Measurements from ENCODE around the gene CCDC191.
A peak's percentile ranks its signal among the peaks of the same experiment; 100 is the strongest.

CCDC191 gene

GRCh38 chr3:114056130-114057010 lies at the start of gene CCDC191, which contains the start of gene QTRT2:
TSS of gene CCDC191 (minus strand) at chr3:114056526. CDS start at chr3:114056466, 60 bp downstream.
TSS of gene QTRT2 (plus strand) at chr3:114056737. CDS start at chr3:114065258, 8,521 bp downstream.
- DNase-seq: peak; percentile 99

DNA sequence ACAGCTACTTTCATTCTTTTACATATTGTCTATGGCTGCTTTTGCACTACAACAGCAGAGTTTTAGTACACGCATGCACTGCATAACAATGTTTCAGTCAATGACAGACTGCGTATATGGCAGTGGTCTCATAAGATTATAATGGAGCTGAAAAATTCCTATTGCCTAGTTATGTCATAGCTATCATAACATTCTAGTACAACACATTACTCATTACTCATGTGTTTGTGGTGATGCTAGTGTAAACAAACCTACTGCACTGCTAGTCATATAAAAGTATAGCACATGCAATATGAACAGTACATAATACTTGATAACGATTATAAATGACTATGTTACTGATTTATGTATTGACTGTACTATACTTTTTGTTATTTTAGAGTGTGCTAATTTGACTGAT lies 48.1 kb upstream of the CCDC191 start:
- no peak for DNase-seq

DNA sequence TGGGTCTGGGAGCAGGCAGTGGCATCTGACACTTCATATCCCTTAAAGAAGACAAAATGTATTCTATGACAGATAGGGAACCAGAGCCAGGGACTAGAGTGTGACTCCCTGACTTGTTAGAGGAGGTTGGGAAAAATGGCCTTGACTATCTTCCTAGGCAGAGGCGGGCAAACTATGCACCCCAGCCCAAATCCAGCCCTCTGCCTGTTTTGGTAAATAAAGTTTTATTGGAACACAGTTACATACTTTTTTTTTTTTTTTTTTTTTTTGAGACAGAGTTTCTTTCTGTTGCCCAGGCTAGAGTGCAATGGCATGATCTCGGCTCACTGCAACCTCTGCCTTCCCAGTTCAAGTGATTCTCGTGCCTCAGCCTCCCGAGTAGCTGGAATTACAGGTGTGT lies 47.5 kb upstream of the CCDC191 start:
- no peak for DNase-seq

- DNase-seq: no peak
Observed at GRCh38 chr3:114103181-114103580, 46.9 kb upstream of the CCDC191 start.

- no peak for DNase-seq
Observed at GRCh38 chr3:114101101-114101500, 44.8 kb upstream of the CCDC191 start.

DNA sequence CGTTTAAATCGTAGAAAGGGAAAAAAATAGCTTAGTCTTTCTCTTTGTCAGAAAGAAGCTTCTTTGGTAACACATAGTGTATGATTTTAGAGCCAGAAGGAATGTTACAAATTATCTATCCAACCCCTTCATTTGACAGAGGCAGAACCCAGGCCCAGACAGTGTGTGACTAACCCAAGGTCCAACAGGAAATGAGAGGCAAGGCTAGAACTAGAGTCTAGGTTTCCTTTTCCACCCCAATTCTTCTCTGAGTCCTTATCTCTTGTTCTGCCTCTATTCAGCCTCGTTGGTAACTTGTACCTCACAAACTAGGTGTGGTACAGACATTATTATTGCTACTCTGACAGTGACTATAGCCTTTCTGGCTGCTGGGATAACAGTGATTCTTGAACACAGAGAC lies 39.5 kb upstream of the CCDC191 start:
- DNase-seq: no peak

DNA sequence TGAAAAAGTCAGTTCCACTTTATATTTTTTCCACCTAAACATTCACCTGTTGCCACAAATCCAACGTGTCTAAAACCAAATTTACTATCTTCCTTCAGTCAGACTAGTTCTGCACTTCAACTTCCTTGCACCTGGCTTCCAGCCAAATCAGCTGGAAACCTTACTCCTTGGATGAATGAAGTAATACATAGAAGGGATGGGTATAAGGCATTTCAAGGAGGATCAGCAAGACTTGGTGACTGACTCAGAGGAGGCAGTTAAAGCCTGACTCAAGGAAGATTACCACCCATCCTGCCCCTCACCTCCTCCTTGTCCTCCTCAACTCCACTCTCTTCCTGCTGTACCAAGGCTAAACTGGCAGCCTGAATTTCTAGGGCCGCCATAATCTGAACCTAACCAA lies 37.3 kb upstream of the CCDC191 start:
- DNase-seq: no peak

DNA sequence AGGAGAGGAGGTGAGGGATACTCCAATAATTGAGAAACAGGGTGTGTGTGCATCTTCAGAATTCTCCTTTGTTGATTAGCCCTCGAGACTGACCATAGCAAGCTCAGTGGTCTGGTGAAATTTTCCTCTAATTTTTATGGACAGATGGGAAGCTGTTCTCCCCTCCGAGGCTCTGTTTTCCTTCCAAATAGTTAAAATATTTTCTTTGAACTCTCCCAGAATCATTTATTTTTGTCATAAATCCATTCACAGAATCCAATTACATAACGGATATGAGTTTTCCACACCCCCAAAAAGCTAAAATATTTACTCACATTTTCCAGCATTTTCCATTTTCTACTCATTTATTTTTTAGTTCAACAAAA lies 36.7 kb upstream of the CCDC191 start:
- no peak for DNase-seq

- DNase-seq: no peak
Observed at GRCh38 chr3:114092151-114093015, 36.1 kb upstream of the CCDC191 start.

DNA sequence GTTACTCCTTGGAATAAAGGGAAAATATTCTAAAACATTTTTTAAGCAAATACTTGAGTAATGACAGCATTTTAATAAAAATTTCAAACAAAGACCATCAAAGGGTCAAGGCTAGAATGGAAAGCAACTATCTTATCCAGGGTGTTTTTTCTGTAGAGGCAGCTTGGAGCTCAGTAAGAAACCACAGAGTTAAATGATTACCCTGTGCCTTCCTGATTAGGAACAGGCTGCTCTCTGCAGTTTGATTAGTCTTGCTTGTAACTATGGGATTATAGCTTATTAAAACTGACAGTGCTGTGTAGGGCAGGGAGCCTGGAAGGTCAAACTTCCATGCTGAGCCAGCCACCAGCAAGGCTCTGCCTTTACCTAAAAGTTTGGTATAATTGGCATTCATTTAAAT lies 33.3 kb upstream of the CCDC191 start:
- no peak for DNase-seq

DNA sequence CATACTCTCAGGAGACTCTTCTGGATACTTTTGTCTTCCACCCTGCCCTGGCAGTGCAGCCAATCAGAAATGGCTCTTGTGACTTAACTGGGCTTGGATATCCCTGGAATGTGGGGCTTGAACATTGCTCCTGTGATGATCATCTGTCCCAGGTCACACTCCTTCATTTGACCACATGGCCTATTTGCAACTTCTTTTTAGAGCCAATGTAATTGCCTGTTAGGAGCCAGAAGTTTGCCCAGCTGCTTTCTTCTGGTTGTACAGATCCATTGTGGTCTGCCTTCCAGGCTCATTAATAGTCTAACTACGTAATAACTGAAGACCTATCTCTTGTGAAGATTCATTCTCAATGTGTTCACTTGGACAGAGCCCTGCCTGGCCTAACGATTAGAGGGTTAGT lies 30.0 kb upstream of the CCDC191 start:
- no peak for DNase-seq

DNA sequence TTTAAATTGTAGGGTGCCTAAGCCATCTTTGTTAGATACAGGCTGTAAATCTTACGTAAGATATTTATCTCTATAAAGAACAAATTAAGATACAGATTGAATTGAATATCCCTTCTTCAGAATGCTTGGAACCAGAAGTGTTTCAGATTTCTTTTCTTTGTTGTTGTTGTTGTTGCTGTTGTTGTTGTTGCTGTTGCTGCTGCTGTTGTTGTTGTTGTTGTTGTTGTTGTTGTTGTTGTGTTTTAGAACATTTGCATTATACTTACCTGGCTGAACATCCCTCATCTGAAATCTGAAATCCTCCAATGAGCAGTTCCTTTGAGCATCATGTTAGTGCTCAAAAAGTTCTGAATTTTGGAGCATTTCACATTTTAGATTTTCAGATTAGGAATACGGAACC lies 26.8 kb upstream of the CCDC191 start:
- no peak for DNase-seq

- DNase-seq: no peak
Observed at GRCh38 chr3:114081037-114081436, 24.7 kb upstream of the CCDC191 start.

DNA sequence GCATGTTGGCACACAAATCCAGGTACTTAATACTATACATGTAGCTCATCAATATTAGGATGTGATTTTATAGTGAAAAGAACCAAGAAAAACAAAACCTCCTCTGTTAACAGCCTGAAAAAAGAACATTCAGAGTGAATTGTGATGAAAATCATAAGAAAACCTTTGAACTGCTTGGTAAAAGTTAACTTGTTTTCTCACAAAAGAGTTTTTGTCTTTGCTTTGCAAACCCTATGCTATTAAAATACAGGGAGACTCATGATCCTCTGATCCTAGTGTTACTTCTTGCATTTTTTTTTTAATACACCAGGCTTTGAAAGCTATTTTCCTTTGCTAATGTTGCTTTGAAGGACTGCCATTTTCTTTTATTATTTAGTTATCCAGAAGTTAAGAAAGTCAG lies 23.9 kb upstream of the CCDC191 start:
- no peak for DNase-seq

- no peak for DNase-seq
Observed at GRCh38 chr3:114079761-114080160, 23.4 kb upstream of the CCDC191 start.

DNA sequence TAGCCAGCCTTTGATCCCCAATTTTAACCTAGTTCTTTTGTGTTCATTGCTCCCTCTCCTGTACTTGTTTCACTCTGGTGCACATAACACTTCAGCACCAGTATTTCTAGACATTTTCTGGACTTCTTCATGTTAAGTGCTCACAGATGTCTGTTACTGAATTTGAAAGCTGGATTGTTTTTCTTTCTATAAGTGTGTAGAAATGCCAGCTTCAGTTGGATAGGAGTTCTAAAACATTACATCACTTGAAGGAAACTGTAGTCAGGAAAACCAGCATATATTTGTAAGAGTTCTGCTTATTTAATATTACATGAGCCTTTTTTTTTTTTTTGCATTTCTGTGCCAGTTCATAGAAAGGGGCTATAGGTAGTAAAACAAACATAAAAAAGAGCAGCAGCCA lies 21.8 kb upstream of the CCDC191 start:
- DNase-seq: no peak

DNA sequence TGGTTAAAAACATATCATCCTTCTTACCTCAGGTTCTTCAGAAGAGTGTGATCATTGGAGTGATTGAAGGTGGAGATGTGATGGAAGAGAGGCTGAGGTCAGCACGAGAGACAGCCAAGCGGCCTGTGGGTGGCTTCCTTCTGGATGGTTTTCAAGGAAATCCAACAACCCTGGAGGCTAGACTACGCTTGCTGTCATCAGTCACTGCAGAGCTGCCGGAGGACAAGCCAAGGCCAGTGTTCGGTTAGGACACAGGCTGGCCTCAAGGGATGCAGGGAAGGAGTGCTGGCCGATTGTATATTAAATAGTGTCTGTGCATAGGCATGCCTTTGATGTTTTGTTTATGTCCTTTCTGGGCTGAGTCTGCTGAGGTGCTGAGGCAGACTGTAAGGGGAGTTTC lies 20.4 kb upstream of the CCDC191 start:
- no peak for DNase-seq

GRCh38 chr3:114071786-114072185 lies 15.5 kb upstream of the CCDC191 start:
- no peak for DNase-seq

DNA sequence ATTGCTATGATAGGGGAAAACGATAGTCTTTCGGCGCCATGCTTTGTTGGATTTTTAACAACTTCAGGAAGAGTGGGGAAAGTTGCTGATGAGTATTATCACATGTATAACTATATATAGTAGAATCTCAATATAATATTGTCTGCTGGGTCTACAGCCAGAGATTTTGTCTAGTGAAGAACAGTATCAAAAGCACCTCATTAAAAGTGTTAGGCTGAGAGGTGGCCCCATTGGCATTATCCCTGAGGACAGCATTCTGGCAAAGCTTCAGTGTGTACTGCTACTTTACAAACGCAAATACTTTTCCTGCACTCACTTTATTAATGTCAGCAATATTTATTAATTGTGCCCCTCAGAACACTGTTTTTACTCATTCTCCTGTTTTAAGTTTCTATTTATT lies 12.0 kb upstream of the CCDC191 start:
- DNase-seq: no peak

DNA sequence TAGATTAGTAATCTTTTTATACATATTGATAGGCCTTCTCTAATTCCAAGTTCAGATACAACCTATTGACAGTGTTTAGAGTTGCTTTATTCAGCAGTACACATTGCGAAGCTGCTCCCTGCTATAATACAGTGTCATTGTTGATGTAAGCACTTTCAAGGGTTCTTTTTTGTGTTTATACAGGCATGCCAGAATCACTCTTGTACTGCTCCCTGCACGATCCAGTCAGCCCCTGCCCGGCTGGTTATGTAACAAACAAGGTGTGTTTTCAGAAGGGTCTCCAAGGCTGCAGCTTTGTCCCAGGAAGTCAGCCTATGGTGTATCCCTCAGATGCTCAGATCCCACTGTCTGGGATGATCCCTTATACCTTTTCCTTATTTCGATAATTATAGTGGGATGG lies 11.5 kb upstream of the CCDC191 start:
- DNase-seq: no peak

- DNase-seq: no peak
Observed at GRCh38 chr3:114060906-114061655, 4.8 kb upstream of the CCDC191 start.

GRCh38 chr3:114058646-114059045 lies 2.3 kb upstream of the CCDC191 start:
- DNase-seq: no peak

- DNase-seq: no peak
Observed at GRCh38 chr3:114057011-114057347, 653 bp upstream of the CCDC191 start.

Measured in stimulated activated CD4-positive, alpha-beta T cell treated with anti-CD3 and anti-CD28 coated beads, Interleukin-15, amount 100 ng/mL, for 24 hours (primary cell).